ENCODE results near the gene TIMM8B. TPM values are rescaled to one million over a fixed set of nuclear protein-coding genes. Genes with fewer than 3 reads are reported as not detected.

Gene TIMM8B
- total and polyA plus RNA-seq, 9 of the 15 experiments (the other 6 are each of a cell fraction or from before 2014, with no cell fraction given) = 95.8 to 338 (median 145) TPM

DNA sequence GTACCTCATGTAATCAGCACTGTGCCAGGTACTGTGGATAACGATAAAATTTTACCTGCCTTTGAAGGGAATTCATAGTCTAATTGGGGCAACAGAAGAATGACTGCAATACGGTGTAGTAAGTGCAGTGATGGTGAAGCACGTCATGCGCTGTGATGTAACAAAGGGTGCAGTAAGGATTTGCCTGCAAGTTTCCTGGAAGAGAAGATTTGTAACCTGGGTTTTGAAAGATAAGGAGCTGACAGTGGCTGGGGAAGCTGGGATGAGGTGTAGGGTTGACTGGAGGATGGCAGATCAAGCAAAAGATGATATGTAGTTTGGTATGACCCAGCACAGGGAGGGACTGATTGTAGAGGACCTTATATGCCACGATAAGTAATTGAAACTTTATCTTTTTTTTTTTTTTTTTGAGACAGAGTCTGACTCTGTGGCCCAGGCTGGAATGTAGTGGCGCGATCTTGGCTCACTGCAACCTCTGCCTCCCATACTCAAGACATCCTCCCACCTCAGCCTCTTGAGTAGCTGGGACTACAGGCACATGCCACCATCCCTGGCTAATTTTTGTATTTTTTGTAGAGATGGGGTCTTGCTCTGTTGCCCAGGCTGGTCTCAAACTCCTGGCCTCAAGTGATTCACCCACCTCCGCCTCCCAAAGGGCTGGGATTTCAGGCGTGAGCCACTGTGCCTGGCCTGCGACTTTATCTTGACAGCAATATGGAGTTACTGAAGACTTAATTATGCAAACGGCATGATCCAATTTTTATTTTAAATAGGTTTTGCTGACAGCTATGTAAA is 11.4 kb upstream of the TIMM8B start (continued):
- TF ChIP-seq JUND (IDR thresholded peaks at IDR 0.05; ENCODE audit: borderline replicate concordance, low read depth, low read length) (peak; percentile 77), JUND (tag; IDR thresholded peaks at IDR 0.05; ENCODE audit: borderline replicate concordance, low read depth, low read length) (peak; percentile 61; the same call in 1 of the 3 replicates), KLF16 (IDR thresholded peaks at IDR 0.05) (no peak), XRCC3 (IDR thresholded peaks at IDR 0.05) (no peak), CCNT2 (IDR thresholded peaks at IDR 0.05; ENCODE audit: borderline replicate concordance, extremely low read depth, insufficient read length, low read depth, low read length) (no peak), ZEB2 (IDR thresholded peaks at IDR 0.05) (peak; percentile 89), FOXJ2 (tag; IDR thresholded peaks at IDR 0.05) (no peak), NFIX (CRISPR knock-in tag; IDR thresholded peaks at IDR 0.05; ENCODE audit: low read depth) (no peak), SRSF1 (IDR thresholded peaks at IDR 0.05; ENCODE audit: low read depth, low read length) (no peak), HDAC2 (IDR thresholded peaks at IDR 0.05) (peak; percentile 81), GTF2A2 (tag; IDR thresholded peaks at IDR 0.05) (no peak), TRIM24 (IDR thresholded peaks at IDR 0.05) (peak in 1 of 2 experiments; percentile 54; a peak in 1 of 4 replicates), NEUROD1 (IDR thresholded peaks at IDR 0.05; ENCODE audit: borderline replicate concordance, low read depth, low read length, partially characterized antibody) (no peak), CSDE1 (IDR thresholded peaks at IDR 0.05) (no peak), PTRF (tag; IDR thresholded peaks at IDR 0.05) (no peak), ATF7 (IDR thresholded peaks at IDR 0.05) (peak; percentile 93), MTA3 (IDR thresholded peaks at IDR 0.05; ENCODE audit: borderline replicate concordance) (peak; percentile 91)
- TF ChIP-seq, protein P1, sequence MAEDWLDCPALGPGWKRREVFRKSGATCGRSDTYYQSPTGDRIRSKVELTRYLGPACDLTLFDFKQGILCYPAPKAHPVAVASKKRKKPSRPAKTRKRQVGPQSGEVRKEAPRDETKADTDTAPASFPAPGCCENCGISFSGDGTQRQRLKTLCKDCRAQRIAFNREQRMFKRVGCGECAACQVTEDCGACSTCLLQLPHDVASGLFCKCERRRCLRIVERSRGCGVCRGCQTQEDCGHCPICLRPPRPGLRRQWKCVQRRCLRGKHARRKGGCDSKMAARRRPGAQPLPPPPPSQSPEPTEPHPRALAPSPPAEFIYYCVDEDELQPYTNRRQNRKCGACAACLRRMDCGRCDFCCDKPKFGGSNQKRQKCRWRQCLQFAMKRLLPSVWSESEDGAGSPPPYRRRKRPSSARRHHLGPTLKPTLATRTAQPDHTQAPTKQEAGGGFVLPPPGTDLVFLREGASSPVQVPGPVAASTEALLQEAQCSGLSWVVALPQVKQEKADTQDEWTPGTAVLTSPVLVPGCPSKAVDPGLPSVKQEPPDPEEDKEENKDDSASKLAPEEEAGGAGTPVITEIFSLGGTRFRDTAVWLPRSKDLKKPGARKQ (CRISPR knock-in tag; IDR thresholded peaks at IDR 0.05) = no peak
- TF ChIP-seq, protein P2, sequence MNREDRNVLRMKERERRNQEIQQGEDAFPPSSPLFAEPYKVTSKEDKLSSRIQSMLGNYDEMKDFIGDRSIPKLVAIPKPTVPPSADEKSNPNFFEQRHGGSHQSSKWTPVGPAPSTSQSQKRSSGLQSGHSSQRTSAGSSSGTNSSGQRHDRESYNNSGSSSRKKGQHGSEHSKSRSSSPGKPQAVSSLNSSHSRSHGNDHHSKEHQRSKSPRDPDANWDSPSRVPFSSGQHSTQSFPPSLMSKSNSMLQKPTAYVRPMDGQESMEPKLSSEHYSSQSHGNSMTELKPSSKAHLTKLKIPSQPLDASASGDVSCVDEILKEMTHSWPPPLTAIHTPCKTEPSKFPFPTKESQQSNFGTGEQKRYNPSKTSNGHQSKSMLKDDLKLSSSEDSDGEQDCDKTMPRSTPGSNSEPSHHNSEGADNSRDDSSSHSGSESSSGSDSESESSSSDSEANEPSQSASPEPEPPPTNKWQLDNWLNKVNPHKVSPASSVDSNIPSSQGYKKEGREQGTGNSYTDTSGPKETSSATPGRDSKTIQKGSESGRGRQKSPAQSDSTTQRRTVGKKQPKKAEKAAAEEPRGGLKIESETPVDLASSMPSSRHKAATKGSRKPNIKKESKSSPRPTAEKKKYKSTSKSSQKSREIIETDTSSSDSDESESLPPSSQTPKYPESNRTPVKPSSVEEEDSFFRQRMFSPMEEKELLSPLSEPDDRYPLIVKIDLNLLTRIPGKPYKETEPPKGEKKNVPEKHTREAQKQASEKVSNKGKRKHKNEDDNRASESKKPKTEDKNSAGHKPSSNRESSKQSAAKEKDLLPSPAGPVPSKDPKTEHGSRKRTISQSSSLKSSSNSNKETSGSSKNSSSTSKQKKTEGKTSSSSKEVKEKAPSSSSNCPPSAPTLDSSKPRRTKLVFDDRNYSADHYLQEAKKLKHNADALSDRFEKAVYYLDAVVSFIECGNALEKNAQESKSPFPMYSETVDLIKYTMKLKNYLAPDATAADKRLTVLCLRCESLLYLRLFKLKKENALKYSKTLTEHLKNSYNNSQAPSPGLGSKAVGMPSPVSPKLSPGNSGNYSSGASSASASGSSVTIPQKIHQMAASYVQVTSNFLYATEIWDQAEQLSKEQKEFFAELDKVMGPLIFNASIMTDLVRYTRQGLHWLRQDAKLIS (CRISPR knock-in tag; IDR thresholded peaks at IDR 0.05) = no peak
- TF ChIP-seq, protein P3, sequence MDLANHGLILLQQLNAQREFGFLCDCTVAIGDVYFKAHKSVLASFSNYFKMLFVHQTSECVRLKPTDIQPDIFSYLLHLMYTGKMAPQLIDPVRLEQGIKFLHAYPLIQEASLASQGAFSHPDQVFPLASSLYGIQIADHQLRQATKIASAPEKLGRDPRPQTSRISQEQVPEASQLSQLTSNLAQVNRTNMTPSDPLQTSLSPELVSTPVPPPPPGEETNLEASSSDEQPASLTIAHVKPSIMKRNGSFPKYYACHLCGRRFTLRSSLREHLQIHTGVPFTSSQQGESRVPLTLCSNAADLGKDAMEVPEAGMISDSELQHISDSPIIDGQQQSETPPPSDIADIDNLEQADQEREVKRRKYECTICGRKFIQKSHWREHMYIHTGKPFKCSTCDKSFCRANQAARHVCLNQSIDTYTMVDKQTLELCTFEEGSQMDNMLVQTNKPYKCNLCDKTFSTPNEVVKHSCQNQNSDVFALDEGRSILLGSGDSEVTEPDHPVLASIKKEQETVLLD (IDR thresholded peaks at IDR 0.05) = no peak; the same call in 1 of the 2 replicates
- TF ChIP-seq, protein P4, sequence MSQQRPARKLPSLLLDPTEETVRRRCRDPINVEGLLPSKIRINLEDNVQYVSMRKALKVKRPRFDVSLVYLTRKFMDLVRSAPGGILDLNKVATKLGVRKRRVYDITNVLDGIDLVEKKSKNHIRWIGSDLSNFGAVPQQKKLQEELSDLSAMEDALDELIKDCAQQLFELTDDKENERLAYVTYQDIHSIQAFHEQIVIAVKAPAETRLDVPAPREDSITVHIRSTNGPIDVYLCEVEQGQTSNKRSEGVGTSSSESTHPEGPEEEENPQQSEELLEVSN (IDR thresholded peaks at IDR 0.05; ENCODE audit: borderline replicate concordance in 1 of 2, extremely low read depth in 1 of 2, insufficient read depth in 1 of 2, insufficient read length in 1 of 2, low read depth in 1 of 2, low read length in 1 of 2, poor library complexity in 1 of 2, severe bottlenecking in 1 of 2) = no peak
